GM18909 (cell line): ENCODE data around the gene ACAA2.
A peak's percentile ranks its signal among the peaks of the same experiment; 100 is the strongest.

Source experiments
- ATAC-seq: cut with Tn5 transposase; IDR thresholded peaks from one replicate; pipeline ENCODE4 v1.9.1; 2021; ENCODE audit warnings: mild to moderate bottlenecking; ENCODE audit not compliant: unreplicated experiment, poor library complexity

Gene ACAA2, protein sequence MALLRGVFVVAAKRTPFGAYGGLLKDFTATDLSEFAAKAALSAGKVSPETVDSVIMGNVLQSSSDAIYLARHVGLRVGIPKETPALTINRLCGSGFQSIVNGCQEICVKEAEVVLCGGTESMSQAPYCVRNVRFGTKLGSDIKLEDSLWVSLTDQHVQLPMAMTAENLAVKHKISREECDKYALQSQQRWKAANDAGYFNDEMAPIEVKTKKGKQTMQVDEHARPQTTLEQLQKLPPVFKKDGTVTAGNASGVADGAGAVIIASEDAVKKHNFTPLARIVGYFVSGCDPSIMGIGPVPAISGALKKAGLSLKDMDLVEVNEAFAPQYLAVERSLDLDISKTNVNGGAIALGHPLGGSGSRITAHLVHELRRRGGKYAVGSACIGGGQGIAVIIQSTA

DNA sequence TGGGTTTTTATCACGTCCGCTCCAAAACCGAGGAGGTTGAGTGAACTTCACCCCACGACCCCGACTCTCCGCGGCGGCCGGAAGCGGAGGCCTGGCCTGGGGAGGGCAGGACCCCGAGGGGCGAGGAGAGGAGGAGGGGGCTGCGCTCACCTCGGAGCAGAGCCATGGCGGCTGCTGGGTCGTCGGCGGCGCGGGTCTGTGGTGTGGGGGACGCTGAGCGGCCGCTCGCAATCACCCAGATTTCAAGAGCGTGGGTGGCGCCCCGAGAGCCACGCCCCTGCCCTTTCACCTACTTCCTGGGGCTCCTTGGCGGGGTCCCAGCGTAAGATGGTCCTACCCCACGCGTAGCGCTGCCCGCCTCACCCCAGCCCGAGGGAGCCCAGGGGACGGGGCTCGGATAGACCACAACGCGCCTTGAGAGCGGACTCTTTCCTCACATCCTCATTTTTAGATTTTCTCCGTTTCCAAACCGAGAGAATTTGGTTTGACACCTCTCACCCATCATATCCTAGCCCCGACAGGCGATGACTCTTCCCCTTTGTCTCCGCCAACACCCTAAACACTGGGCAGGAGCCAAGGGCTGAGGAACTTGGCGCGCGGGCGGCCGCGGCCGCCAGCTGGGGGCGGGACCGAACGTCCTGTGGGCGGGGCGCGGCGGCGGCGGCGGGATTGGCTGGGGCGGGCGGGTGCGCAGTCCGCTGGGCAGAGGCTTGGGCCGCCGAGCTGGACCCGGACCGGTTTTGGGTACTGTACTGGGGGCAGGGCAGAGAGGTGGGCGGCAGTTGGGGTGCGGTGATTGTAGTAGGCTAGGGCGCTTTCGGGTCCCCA lies at the start of gene ACAA2:
TSS of gene ACAA2 (minus strand) at position 215 of the 828 bp plus-strand sequence. CDS start at position 166, 49 bp downstream.
- peak; percentile 86 for ATAC-seq

DNA sequence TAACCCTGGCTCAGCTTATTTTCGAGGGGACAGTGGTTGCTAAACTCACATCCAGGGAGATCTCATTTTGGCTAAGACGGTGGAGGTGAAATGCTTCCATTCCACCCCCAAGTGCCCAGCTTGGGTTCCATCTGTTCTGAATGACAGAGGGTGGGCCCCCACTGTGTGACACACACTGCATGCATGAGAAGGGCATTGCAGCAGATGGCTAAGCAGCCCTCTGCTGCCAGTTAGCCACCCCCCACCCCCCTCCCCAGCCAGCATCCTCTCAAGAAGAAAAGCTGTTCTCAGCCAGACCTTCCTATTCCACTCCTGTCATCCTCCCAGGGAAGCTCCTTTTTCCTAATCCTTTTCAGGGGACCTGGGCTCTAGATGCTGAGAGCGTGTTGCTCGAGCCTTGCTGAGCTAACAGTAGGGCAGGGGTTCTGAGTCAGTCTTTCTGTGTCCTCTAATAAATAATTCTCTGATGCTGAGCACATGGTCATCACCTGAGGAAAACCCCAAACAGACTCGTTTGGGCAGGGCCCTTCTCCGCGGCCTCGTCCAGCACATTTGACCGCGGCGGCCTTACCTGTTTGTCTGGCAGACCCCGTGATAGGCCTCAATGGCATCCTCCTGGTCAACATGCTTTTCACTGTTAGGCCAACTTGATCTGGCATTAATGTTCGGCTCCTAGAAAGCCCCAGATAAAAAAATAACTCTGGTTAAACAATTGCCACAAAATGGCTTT lies 49.5 kb upstream of the ACAA2 start:
- no peak for ATAC-seq

DNA sequence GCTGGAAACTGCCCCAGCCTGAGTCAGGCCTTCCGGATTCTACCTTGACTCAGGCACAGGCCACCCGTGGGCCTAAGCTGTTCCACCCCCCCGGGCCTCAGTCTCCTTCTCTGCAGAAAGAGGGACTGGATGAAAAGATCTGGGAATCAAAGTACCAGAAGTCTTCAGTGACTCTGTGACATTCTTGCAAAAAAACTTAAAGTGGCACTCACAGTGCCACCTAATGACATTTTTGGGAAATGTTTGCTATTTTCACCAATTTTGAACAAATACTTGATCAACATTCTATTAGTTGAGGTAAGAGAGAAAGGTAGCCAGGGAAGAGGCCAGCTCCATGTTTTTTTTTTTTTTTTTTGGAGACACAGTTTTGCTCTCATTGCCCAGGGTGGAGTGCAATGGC lies 48.3 kb upstream of the ACAA2 start:
- no peak for ATAC-seq

DNA sequence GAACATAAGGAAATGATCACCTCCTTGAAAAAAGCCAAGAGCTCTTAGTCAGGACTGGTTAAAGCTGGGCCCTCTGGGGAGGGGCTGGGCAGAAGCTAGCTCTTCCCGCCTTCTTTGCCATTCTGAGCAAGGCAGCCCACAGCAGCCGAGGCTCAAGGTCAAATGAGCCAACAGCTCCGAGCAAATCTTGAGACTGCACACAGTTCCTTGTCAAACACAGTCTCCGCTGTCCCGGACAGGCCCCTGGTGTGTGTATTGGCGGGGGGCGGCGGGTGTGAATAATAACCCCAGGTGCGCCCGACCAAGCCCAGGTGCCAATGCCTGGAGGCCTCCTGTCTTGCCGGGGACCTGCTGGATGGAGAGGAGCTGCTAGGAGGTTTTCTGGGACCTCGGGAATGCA lies 46.4 kb upstream of the ACAA2 start:
- no peak for ATAC-seq

DNA sequence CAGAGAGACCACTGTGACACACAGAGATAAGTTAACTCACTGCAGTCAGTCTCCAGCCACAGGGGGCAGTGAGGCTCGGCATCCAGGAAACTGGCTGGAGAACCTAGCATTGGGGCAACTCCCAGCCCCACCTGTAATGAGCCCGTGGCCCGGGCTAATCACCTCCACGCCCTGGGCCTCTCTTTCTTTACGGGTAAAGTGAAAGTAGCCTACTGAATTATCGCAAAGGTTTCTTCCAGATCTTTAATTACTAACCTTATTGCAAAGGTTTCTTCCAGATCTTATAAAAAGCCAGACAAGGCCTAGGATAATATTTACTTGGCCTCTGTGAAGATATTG lies 45.7 kb upstream of the ACAA2 start:
- no peak for ATAC-seq

DNA sequence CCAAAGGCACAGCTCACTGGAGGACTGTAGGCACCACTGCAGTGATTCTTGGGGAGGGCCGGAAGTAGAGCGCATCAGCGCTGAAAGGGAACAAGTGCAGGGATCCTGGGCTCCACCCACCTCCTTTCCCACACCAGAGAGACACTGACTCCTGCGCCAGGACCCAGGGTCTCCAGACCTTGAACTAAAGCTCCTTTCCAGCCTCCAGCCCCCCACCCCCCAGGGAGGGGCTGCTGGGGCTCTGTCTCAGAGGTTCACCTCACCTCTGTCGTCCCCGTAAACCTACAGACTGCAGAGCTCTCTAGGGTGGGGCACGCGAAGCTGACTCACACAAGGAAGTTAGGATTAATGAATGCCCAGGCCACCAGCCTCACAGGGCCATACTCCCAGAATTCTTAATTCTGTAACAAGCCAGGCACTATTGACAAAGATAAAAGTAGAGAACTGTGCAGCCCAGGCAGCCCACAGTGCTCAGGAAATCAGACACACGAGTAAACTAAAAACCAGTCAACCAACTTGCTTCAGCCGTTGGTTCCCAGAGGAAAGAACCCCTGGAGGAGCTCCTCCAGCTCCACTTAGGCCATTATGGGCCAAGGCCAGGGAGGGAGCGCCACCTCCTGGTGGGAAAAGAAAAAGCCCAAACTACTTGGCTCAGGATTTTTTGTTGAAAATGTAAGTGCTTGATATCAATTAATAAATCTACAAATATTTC lies 45.1 kb upstream of the ACAA2 start:
- no peak for ATAC-seq

DNA sequence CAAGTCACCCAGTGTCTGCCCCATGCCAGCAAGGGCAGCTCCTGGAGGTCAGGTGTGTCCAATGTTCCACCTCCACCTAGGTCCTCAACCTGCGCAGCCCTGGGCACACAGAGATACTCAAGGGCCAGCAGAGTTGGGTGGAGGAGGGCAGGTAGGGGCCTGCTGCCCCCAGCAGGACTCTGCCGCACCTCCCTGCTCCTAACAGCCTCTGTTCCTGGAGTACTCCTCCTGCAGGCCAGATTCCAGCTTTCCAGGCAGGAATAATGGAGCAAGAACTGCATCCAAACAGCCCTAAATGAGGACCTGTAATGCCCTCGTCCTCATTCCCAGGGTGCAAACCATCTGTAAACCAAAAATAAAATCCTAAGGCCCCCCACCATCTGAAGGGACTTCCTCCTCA lies 44.4 kb upstream of the ACAA2 start:
- no peak for ATAC-seq

DNA sequence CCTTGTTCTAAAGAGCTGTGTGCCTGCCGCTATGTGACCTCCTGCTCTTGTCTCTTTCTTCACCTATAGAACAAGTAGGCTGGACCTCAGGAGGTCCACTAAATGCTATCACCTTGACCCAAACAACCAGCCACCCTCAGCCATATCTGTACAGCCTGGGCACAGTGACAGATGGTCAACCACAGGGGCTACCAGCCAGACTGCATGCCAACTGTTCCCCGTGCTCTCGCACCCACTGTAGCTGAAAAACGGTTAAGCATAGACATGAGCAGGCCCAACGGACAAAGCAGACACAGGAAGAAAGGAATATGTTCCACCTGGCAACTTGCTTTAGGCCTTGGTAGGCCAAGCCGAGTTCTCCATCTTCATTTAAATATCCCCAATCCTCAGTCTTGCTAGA lies 43.2 kb upstream of the ACAA2 start:
- no peak for ATAC-seq

DNA sequence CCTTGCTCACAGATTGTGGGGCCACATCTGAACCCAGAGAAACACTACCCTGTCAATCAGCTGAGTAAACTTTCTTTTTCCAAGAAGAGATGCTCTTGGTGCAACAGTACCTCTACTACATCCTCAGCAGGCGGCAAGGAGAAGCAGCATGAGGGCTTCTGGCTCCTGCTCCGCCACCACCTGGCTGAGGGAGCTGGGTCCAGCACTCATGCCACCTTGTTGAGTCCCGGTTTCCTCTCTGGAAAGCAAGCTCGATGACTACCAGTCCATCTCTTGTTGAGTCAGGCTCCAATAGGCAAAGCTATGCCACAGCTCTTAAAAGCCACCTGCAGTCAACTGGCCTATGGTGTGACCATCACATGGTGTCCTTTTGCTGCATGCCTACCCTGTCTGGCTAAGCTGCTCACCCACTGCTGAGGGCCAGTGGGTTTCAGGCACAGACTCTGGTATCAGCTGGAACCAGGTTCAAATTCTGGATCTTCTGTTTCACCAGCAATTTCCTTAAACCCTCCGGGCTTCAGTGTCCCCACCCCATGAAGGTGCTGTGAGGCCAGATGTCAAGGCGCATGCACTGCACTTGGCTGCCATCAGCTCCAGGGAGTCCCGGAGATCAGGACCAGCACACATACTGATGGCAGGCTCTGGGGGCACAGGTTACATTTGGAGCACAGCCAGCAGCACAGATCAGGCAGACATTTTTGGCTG lies 42.5 kb upstream of the ACAA2 start:
- ATAC-seq, result no peak

DNA sequence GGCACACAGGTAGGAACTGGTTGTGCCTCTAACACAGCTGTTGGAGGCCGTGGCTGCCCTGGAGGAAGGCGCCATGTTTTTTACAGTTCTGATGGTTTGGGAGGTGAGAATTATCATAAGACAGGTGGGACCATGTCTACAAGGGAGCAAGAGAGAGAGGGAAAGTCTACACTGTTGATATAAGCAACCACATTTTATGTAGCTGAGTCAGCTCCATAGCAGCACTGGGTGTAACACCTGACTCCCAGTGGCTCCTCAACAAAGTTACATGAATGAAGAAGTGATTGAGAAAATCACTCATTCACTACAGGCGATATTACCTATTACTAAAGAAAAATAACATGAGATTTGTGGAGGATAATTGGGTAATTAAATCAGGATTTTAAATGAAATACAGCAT lies 41.3 kb upstream of the ACAA2 start:
- no peak for ATAC-seq

DNA sequence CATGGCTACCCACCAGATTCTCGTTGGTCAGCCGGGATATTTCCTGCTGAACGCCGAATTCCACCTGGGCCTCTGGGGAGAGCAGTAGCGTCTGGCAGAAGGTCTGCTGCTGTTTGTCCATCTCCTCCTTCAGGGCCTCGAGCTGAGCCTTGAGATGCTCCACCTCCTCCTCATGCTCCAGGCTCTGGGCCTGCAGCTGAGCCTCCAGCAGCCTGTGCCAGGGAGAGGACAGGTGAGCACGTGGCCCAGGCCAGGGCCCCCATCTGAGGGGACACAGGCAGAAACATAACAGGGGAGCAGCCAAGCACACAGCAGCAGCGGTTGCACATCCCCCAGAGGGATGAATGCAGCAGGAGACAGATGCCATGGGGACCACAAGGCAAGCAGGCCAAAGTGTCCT lies 40.1 kb upstream of the ACAA2 start:
- no peak for ATAC-seq

DNA sequence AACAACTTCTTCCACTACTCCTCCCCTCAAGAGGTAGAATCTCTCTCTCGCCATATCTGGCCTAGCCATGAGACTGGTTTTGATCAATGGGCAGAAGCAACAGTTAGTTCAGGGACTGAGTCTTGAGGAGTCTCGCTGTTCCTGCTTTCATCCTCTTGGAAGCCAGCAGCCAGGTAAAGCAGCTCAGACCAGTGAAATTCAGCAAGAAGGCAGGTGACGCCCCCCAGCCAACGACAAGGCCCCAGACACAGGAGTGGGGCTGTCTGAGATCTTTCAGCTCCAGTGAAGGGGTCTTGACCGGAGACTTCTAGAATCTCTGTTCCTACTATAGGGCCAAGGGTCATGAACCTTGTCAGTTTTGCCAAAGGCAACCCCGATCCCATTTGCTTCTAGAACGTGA lies 39.7 kb upstream of the ACAA2 start:
- ATAC-seq, result no peak

DNA sequence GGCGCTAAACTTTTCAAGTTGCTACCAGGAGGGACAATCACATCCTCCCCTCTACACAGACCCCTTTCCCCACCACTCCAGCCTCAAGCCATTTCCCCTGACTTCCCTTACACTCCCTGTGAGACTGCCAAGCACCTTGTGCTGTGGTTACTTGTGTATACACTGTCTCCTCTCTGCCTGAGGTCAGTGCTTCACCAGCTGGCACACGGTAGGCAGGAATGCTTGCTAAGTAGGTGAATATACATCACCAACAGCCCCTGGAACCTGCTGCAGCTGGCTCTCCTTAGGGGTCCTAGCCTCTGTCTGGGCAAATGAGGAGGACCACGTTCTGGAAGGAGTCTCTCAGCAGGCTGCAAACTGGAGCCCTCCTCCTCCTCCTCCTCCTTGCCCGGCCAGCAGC lies 38.3 kb upstream of the ACAA2 start:
- no peak for ATAC-seq

DNA sequence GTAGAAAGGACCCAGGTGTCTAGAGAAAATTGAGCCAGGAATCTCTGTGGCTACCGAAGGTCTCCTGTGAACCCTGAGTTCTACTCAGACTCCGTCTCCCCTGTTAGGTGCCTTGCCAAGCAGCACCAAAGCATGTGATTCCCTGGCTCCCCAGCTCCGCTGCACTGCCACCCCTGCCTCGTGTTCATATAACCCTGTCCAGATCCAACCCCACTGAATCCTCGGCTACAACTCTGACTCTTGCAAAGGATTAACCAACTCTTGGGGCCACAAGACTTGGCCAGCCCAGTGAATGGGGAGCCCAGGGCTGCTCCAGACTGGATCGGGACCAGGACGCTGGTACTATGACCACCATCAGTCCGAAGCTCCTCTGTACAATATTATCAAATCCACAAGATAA lies 37.3 kb upstream of the ACAA2 start:
- no peak for ATAC-seq

DNA sequence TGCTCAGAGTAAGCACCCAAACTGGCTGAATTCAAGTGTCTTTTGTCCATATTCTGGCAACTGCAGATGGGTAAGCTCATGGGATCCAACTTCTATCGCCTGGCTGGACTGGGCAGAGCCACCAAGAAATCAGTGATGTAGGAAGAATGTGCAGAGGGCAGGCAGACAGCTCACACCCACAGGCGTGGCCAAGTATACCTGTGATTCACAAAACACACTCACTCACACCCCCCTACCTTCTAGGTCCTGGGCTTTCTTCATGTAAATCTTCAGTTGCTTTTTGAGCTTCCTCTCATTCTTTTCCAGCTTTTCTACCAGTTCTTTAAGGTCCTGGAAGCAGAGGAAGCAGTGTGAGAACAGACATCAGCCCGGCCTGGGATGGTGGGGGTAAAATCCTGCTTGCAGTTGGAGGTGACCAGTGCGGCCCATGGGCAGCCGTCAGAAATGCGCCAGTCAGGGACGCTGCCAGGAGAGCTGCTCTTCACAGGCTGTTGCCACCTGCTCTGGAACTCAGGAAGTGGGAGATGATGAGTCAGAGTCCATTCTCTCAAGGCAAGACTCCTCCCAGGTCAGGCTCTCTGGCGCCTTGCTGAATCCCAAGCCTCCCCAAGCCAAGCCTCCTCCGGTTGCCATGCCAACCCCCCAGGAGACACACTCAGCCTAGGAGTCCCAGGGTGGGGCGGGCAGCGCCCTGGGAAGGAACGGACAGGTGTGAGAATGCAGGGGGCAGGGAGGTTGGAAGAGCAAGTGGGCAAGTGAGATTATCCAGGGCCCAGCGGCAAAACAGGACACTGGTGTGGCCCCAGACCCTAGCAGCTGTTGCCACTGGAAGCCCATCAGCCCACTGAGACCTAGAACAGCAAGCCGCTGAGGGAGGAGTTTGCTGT lies 36.2 kb upstream of the ACAA2 start:
- no peak for ATAC-seq

DNA sequence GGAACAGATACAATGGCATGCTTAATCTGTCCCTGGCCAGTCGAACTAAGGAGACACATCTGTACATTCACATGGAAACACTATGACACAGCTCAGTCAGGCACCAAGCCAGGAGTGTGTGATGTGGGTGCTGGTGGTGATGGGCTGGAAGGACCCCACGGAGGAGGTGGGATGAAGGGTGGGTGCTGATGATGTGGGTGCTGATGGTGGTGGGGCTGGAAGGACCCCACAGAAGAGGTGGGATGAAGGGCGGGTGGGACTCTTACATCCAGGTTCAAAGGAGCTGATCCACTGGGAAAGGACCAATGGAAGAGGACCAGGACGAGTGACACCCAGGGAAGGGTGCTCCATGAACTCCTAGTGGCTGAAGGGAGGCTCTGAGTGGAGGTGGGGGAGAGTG lies 34.8 kb upstream of the ACAA2 start:
- no peak for ATAC-seq

DNA sequence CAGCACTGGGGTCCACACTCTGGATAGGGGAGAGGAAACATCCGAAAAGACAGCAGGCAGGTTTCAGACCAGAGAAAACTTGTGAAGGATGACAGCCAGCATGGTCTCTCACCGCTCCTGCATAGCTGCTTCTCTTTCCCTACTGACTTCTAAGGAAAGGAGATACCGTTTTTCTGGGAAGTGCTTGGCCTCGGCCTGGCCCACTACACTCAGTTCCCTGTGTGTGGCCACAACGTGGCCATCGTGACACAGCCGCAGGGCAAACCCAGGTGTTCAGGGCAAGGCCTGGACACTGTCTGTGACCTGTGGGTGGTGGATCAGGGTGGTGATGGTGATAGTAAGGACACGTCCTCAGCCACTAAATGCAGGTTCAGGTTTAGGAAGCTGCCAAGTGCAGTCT lies 34.2 kb upstream of the ACAA2 start:
- no peak for ATAC-seq

DNA sequence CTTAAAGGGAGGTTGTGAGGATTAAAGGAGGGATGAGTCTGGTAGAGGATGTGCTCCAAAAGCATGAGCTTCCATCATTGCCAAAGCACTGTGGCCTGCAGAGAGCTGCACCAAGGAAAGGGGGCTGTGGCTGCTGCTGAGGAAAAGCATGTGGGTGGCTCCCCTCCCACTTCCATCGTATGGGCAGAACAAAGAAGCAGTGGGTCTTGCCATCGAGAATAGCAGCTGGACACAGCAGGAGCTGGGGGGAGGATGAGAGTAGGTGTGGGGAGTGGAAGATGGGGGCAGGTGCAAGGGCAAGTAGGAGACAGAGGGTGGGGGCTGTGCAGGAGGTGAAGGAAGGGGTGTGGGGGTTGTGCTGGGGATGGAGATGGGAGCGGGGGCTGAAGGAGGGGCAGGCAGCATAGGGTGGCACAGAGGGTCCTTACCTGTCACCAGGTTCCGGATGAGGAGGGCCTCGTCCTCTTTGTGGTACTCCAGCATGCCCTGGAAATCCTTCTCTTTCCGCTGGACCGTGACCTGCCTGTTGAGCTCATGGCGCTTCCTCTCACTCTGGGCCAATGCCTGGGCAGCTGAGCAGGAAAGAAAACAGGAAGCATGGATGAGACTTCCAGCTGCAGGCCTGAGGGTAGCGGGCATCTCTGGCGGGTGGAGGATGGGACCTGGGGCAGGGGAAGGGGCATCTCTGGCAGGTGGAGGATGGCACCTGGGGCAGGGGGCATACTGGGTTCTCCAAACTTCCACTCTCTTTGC lies 33.6 kb upstream of the ACAA2 start:
- no peak for ATAC-seq
